Lung microvascular endothelial cell (primary cell): ENCODE data around the gene SERPINB2. TPM values are rescaled to one million over a fixed set of nuclear protein-coding genes. Genes with fewer than 3 reads are reported as not detected.
"Not testable (repeated sequence)": the region's sequence is repeated elsewhere in the genome, so short reads cannot be mapped to it uniquely, and the experiment has no call there.

ENCODE experiments used
- DNase-seq, 2 donors: peaks; one replicate each; pipeline versions ENCODE4 v3.0.0 to v3.0.0-alpha.2; 2010; ENCODE audit warnings: low read depth in 2 of 2
- total RNA-seq: library from RNA; depleted of rRNA; stranded (reverse); fragments of >200 nt; gene quantifications from 2 replicates; pipeline ENCODE4 v1.2.1, GENCODE V29; 2014

SERPINB2 gene
- total RNA-seq, 1 donor from 2014 or later, result 0.20 TPM

DNA sequence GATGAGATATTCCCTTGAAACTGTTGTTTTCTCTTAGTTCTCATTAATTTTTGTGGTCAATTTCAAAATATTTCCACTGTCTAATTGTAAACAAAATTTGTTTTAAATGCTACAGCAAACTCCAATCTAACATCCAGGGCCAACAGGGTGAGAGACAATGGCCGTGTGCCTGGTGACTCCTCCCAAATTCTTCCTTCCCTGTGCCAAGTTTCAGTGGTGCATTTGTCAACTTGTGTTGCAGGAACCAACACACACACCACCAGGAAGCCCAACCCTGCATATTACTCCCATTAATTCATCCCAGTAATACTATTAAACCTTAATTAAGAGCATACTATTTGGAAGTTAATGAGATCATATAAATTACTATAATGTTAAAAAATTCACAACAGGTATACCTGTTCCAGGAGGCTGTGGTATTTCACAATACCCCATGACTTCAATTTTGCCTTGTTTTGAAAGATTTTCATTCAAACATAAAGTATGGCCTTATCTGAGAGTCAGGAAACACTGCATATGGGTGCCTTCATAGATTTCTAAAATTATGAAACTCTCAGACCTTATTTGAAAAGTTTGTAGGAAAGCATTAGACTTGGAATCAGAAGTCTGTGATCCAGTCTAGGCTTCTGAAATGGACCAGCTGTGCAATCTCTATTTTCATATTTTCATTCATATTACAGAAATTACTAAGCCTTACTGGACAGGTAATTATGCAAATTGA, 1.1 kb downstream of the SERPINB2 start:
- no peak for DNase-seq

DNA sequence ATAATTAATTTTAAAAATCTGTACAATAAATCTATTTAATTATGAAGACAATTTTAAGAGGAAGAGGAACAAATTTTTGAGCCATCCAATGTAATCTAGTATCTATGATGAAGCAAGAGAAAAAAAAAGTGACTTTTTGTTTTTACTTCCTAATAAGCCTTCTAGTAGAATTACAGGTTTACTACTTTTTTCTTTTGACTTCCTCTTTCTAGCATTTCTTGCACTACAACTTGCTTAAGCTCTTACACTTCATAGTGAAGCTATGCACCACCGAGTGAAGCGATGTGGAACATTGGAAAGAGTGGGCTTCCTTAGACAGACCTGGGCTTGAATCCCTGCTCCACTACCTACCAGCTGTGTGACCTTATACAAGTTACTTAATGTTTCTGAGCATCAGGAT, 2.1 kb downstream of the SERPINB2 start:
- no peak for DNase-seq

DNA sequence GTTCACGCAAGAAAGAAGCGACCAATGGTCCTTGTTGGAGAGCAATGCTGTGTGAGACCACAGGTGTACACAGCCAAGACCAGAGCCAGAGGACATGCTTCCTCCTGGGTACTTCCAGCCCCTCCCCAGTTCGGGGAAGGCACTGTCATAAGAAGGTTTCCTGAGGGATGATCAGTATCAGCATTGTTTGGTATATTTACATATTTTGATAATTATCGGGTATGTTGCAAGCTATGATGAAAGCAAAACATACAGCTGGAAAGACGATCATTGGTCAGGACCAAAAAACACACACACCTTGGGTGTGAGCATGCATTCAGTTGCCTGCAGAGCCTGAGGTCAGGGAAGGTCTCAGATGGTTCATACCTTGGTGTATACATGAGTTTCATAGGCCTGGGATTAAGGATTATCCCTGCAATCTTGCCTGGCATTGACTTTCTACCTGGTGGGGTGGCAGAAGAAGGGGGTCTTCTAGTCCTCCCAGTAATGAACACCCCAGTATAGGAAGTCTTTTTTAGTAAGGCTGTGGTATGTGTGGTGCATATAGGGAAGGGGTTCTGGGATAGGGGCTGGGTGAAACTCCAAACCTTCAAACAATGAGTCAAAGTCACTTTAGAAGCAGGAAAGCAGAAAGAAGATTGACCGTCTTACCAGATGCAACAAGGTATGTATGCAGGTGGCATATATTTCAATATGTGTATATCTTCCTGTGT, 2.9 kb downstream of the SERPINB2 start:
- DNase-seq, result no peak

DNA sequence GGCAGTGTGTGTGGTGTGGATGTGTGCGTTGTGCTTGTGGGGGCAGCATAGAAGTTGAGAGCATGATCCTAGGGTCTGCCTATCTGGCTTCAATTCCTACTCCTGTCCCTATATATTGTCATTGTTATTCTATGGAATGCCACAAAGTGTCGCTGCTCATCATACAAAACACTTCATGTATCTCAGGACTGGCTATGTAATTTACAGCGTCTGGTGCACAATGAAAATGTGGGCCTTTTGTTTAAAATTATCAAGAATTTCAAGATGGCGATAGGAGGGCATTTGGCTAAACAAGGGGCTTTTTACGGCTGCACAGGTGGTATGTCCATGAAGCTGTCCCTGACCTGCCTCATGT, 3.4 kb downstream of the SERPINB2 start:
- DNase-seq, result peak; percentile 8 to 58

DNA sequence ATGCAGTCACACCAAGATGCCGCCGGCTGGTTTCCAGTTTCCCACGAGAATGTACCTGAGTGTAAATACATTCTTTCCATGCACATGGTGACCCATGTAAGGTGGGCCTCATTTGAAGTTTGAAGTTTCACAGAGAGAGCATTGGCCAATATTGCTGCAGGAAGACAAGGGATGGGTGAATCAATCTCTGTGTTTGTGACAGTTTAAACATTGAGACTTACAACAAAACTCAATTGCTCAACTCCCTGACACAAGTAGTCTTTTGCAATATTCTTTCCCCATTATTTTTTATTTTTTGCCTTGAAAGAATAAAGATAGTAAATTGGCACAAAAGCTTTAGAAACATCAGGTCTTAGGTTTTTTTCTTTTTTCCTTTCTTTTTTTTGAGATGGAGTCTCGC, 5.1 kb downstream of the SERPINB2 start:
- DNase-seq, result no peak

DNA sequence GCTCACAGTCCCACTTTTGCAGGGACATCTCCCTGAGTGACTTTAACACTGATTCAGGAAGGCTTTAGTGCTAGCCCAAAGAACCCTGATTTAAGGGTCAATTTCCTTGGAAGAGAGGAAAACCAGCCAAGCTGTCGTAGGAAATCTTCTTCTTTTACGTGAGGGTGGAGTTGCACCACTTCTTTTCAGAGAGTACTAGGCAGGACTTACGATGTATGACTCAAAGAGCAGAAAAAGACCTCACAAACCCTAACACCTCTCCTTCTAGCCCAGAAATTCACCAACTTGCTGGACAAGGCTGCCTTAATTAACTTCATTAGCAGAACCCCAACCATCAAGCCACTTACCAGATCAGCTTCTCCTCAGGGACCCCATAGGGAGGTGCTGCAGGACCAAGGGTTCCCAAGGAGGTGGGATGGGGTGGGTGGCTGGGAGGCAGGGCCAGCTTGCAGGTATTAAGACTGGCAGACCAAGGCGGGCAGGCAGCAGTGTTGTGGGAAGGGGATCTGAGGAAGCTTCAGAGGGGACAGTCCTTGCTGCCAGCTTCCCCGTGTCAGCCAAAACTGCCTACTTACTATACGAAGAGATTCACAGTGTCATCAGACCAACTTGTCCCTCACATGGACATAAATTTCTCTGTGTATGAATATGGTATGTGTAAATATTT, 6.7 kb downstream of the SERPINB2 start:
- no peak for DNase-seq

DNA sequence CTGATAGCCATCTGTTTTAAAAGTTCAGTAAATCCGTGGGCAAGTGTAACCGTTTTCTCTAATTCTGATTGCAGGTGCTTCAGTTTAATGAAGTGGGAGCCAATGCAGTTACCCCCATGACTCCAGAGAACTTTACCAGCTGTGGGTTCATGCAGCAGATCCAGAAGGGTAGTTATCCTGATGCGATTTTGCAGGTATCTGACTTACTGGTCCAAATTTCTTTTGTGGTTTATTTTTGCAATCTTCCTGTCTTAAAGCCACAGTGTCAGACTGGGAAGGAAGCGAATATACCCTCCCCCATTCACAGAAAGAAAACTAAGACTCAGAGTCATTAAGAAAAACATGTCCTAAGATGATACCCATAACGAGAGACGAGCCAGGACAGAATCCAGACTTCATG, 7.7 kb downstream of the SERPINB2 start:
- no peak for DNase-seq

DNA sequence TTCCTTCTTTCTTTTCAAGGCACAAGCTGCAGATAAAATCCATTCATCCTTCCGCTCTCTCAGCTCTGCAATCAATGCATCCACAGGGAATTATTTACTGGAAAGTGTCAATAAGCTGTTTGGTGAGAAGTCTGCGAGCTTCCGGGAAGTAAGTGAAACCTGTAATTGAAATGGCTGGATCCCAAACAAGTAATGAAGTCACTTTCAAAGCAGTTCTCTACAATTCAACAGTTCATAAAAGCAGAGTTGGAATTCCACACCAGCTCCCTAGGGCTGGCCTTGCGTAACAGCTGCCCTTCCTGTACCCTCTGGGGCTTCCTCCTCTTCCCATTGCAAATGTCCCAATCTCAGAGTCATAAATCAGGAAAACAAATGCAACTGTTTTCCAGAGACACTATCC, 9.6 kb downstream of the SERPINB2 start:
- DNase-seq, result peak in 1 of 2 donors; percentile 35

DNA sequence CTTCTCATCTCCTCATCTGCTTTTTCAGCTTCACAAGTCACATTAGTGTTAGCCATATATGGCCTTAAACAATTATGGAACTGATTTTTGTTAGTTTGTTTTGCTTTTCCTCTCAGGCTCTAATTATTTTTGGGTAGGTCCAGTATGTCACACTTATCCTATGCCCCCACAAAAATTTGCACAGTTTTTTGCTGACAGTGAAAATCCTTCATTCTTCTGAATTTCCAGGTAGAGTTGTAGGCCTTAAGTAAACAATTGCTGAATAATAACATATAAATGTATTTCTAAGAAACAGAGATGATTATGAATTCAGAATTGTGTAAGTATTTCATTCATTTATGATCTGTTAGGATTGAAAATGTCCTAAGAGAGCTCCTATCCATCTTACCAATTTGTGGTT, 11.7 kb downstream of the SERPINB2 start:
- DNase-seq, result no peak

DNA sequence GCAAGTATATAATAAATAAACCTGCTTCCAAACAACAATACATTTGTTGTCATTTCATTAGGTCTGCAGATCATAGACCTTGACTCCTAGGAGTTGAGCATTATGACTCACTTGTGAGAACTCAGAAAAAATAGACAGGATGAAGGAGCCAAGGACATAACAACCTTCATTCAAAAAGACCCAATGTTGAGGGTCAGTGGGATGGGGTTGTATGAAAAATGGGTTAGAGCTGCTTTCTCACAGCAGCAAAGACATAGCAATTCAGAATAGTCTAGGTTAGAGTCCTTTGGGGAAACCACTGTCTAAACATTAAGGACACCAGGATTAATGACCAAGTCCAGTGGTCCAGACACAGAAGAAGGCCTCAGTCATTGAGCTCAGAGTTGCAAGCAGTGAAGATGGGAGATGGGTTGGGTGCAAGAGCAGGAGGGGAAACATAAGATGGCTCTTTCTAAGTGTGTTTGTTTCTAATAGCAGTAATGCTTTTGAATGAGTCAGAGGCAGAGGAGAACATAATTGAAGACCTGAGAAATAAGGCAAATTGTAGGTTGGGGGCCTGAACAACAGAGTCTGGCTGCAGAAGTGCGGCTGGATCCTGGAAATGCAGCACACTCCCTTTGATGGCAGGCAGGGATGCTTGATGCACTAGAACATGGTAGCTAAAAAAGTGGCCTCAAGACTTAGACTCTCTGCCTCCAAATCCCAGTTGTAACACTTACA, 16.5 kb downstream of the SERPINB2 start:
- DNase-seq, result no peak

DNA sequence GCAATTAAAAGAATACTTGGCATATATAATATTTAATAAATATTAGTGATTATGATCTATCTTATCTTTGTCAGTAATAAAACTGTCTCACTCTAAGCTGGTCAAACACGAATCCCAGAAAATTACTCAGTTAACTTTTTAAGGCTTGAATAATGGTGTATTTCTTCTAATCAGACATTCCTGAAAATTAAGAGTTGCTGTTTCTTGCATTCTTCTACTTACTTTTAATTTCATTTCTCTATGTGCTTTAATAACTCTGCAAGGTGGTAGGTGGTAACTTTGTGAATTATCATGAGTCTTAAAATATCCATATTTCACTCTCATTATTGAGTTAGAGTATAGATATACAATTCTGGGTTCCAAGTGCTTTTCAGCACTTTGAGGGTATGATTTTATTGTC, 17.2 kb downstream of the SERPINB2 start:
- DNase-seq, result no peak

DNA sequence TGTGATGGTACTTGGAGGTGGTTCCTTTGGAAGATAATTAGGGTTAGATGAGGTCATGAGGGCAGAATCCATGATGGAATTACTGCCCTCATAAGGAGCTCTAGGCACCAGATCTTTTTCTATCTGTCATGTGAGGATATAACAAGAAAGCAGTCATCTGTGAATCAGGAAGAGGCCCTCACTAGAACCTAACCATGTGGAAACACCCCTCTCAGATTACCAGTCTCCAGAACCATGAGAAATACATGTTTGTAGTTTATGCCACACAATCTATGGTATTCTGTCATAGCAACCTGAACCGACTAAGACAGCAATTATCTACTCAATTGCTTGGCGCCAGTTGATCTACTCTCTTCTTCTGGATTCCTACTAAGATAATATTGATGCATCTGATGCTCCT, 17.9 kb downstream of the SERPINB2 start:
- no peak for DNase-seq

DNA sequence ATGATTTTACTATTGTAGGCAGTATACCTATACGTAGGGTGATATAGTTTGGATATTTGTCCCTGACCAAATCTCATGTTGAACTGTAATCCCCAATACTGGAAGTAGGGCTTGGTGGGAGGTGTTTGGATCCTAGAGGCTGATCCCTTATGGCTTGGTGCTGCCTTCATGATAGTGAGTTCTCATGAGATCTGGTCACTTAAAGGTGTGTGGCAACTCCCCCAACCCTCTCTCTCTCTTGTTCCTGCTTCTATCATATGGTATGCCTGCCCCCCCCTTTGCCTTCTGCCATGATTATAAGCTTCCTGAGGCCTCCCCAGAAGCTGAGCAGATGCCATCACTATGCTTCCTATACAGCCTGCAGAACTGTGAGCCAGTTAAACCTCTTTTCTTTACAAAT, 18.6 kb downstream of the SERPINB2 start:
- no peak for DNase-seq

DNA sequence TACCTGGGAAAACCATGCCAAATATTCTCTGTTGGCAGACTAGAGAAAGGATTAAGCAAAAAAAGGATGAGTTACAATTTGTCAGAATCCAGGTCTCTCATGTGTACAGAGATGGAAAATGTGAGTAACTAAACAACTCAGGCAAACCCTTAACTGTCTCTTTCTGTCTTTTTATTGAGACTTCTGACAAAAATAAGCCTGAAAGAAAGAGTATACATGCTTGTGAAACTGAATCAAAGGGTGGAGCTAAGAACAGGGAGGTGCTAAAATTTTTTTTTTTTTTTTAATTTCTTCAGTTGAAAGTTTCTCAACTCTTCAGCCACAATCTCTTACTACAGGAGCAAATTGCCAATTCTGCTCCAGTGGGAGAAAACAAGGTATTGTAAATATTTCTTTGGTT, 20.2 kb downstream of the SERPINB2 start, which contains the start of gene SERPINB10:
TSS of gene SERPINB10 (plus strand) at position 295 of the 400 bp plus-strand sequence. CDS start 7,553 bp downstream, outside the sequence.
- DNase-seq, result no peak

DNA sequence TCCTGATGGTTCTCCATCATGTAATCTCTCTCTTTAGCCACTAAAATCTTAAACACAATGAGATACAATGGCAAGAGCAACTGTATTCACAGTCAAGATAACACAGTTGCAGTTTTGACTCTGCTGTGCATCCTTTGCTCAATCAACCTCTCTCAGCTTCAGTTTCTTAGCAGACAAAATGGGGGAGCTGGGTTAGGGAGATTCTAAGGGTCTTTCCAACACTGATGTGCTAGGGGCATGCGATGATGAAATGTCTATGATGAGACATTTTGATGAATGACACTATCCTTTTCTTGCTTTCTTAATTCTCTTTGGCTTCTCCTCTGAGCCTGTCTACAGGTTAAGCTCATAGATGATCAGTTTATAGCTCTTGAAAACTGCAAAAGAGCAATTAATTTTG, 21.4 kb downstream of the SERPINB2 start:
- DNase-seq, result no peak

DNA sequence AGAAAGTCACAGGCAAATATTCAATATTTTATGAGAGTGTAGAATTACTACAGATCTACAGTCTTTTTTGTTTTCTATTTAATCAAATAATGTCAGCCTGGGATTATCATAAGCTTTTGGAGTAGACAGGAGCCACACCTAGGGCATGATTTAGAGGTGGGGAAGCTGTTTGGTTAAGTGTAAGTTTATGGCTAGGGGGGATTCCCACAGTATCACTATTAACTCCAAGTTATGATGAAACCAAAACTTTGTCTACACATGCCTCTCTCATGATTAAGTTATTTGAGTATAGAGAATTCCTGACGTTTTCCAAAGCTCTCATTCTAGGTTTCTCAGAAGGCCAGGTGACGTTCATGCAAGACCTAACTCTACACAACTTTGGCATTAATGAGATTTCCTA, 22.4 kb downstream of the SERPINB2 start:
- no peak for DNase-seq

DNA sequence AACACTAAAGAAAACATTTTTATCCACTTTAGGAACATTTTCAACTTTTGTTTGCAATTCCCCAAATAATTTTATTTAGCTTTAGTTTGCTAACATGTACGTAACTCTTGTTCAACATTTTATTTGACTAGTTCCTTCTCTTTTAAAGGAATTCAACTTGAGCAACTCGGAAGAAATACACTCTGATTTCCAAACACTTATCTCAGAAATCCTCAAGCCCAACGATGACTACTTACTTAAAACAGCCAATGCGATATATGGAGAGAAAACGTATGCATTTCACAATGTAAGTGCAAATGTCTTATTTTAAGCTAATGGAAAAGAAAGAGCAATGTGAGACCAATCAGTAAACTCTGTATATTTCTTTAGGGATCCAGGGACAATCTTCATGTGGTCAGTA, 30.3 kb downstream of the SERPINB2 start:
- no peak for DNase-seq

DNA sequence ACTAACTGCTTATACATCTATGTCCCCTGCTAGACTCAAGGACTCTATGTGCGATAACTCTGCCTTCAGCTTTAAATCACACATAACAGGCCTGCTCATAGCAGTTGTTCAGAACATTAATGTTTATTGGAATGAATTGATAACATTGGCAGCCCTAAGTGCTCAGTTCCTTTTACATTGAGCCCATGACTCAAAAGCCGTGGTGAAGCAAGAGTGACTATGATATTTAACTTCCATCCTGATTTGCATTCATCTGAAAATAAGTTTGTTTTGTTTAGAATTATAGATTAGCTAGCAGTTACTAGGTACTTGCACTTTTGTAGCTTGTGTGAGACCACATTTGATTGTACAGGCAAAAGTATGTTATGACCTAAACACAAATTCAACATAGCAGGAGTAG, 34.5 kb downstream of the SERPINB2 start:
- DNase-seq, result no peak

DNA sequence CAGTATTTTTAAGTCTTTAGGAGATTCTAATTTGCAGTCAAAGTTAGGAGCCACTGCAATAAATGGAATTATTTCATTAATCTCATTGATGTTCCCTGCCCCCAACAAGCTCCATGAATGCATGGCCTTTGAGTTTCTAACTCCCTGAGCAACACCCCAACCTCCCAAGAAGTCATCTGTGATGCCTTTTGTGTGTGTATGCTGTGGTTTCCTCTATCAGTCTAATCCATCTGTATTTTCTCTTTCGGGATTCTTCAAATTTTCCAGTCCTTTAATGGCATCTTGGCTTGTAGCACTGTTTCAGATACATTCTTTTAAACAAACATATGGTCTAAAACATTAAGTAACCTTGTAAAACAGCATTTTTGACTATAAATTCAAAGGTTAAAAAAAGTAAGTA, 37.0 kb downstream of the SERPINB2 start:
- DNase-seq, result no peak

DNA sequence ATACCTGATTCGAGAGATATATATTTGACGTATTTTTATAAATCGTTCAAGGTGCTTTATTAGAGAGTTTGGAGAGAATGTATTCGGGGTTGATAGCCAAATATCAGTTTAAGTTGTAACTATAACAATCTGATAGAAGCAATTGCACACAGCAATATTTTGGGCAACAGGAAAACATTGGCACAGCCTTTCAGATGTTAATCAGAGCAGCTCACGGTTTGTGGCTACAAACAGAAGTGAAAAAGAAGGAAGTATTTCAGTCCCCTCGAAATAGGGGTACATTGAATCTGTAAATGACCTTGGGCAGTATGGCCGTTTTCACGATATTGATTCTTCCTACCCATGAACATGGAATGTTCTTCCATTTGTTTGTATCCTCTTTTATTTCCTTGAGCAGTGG, 40.8 kb downstream of the SERPINB2 start:
- no peak for DNase-seq

DNA sequence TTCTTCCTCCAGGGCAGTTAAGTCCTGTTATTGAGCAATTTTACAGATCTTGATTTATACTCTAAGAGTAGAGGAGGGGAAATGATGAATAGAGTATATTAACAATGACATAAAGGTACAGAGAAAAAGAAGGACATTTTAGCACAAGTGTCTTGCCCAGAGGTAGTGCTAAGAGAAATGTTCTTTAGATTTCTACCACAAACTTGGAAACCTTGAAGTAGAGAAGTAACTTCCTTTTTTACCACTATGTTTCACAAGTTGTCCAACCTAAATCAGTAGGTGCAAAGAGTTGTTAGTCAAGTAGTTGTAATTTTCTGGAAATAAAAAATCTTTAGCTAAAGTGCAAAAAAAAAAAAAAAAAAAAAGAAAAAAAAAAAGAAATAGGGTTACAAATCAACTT, 41.9 kb downstream of the SERPINB2 start:
- not testable (repeated sequence) for DNase-seq

DNA sequence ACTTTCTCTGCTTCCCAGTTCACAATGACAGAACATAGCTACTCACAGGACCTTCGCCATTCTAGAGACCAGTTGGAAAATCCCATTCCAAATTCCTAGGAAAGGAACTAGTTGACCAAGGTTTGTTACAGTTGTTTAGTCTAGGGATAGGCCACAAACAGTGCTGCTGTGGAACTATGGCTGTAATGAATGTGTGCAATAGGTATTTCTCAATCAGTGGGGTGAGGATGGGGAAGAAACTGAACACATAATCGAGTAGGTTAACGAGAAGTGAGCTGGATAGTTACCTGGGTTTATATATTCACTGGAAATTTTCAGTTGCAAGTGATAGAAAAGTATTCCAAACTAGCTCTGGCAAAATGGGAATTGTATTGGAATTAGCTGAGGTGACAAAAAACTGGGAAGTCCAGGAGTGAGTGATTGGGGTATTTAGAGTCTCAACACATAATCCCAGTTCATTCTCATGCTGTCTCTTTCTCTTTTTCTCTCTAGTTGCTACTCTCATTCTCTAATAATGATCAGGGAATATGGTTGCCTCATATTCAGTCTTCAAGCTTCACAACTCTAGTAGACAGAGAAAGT, 43.4 kb downstream of the SERPINB2 start:
- no peak for DNase-seq
